OCI-LY1 (cell line): ENCODE data around the gene CNTROB.

Experiments
- EZH2 ChIP-seq: fragments of 200-600 bp; sonication (generic), shearing (Covaris generic); IDR thresholded peaks from 2 replicates; pipeline ENCODE4 v1.8.0; 2017; ENCODE audit warnings: borderline replicate concordance, mixed run types, mild to moderate bottlenecking, antibody characterized with exemption, low read length, moderate library complexity, mixed read lengths
- TF ChIP-seq, protein P1 (sequence below): fragments of 200-600 bp; sonication (generic), shearing (Covaris generic); IDR thresholded peaks from 2 replicates; pipeline ENCODE4 v1.5.1; 2017; ENCODE audit warnings: mild to moderate bottlenecking, antibody characterized with exemption, low read length, moderate library complexity, mixed read lengths

DNA sequence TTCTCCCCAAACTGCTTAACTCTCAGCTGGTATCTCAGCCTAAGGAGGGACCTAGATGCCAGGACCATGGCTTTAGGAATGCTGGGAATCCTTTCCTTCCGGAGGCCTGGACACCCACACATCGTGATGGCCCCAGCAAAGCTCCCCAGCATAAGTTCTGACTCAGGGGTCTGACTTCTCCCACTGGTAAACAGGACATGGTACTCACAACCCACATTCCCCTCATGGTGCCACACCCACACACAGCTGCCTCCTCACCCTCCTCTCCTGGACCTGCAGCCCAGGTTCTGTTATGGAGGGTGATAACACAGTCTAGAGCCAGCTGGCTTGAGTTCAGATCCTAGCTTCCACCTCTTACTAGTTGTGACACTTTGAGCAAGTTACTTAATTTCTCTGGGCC, 15.2 kb upstream of the CNTROB start:
- TF ChIP-seq, protein P1, sequence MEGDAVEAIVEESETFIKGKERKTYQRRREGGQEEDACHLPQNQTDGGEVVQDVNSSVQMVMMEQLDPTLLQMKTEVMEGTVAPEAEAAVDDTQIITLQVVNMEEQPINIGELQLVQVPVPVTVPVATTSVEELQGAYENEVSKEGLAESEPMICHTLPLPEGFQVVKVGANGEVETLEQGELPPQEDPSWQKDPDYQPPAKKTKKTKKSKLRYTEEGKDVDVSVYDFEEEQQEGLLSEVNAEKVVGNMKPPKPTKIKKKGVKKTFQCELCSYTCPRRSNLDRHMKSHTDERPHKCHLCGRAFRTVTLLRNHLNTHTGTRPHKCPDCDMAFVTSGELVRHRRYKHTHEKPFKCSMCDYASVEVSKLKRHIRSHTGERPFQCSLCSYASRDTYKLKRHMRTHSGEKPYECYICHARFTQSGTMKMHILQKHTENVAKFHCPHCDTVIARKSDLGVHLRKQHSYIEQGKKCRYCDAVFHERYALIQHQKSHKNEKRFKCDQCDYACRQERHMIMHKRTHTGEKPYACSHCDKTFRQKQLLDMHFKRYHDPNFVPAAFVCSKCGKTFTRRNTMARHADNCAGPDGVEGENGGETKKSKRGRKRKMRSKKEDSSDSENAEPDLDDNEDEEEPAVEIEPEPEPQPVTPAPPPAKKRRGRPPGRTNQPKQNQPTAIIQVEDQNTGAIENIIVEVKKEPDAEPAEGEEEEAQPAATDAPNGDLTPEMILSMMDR, result no peak
- TF ChIP-seq EZH2, result no peak
